Naive thymus-derived CD4-positive, alpha-beta T cell (primary cell): ENCODE results near the gene ZMYND19. TPM values are rescaled to one million over a fixed set of nuclear protein-coding genes. Genes with fewer than 3 reads are reported as not detected.
A peak's percentile ranks its signal among the peaks of the same experiment; 100 is the strongest.
"Not testable (repeated sequence)": the region's sequence is repeated elsewhere in the genome, so short reads cannot be mapped to it uniquely, and the experiment has no call there.

Experiments used
- ATAC-seq: fragments of 150-1000 bp; cut with Tn5 transposase; 2 replicates; pipeline ENCODE4 v1.10.0; 2021; ENCODE audit warnings: mild to moderate bottlenecking, moderate library complexity
- CTCF ChIA-PET: fragments of 350-600 bp; sonication (Branson Sonifier 250); formaldehyde crosslinking; loops from one replicate; lab custom pipeline; 2021; ENCODE audit warnings: antibody characterized with exemption; lab: Charles Lee
- POLR2A ChIA-PET: fragments of 350-600 bp; sonication (Branson Sonifier 250); formaldehyde crosslinking; loops from one replicate; lab custom pipeline; 2021; ENCODE audit warnings: antibody characterized with exemption, inconsistent platforms; lab: Charles Lee
- DNase-seq, 9 donors: peaks; one replicate each; pipeline versions ENCODE4 v3.0.0 to v3.0.0-alpha.2; 2020 to 2022; ENCODE audit warnings: mixed read lengths in 1 of 9
- H3K27ac ChIP-seq: one replicate; pipeline ENCODE4 v1.7.0; 2013; ENCODE audit warnings: mild to moderate bottlenecking, low read depth, low read length, moderate library complexity
- H3K27me3 ChIP-seq, 2 donors: one replicate each; pipeline ENCODE4 v1.7.0; 2013; ENCODE audit warnings: low read length in 2 of 2, mild to moderate bottlenecking in 2 of 2, moderate library complexity in 2 of 2; ENCODE audit not compliant: control insufficient read depth in 2 of 2, insufficient read depth in 2 of 2
- H3K36me3 ChIP-seq, 3 experiments: 1 replicate in 2 of 3; 2 replicates in 1 of 3; pipeline ENCODE4 v1.7.0; 2013; ENCODE audit warnings: low read length in 3 of 3, mild to moderate bottlenecking in 3 of 3, moderate library complexity in 1 of 3; ENCODE audit not compliant: insufficient read depth in 3 of 3, control insufficient read depth in 2 of 3
- H3K4me1 ChIP-seq, 2 donors: one replicate each; pipeline ENCODE4 v1.7.0; 2013; ENCODE audit warnings: low read length in 2 of 2, mild to moderate bottlenecking in 2 of 2, moderate library complexity in 1 of 2; ENCODE audit not compliant: control insufficient read depth in 2 of 2, insufficient read depth in 2 of 2
- H3K4me3 ChIP-seq: 2 replicates; pipeline ENCODE4 v1.7.0; 2013; ENCODE audit warnings: mild to moderate bottlenecking, low read length
- H3K9me3 ChIP-seq, 3 experiments: 1 replicate in 2 of 3; 2 replicates in 1 of 3; pipeline ENCODE4 v1.7.0; 2013; ENCODE audit warnings: low read length in 3 of 3; ENCODE audit not compliant: control insufficient read depth in 2 of 3
- H3K27ac Mint-ChIP-seq, 9 donors: one replicate each; pipeline ENCODE4 v1.8.0; 2020 to 2022; ENCODE audit warnings: mixed read lengths in 9 of 9, mild to moderate bottlenecking in 8 of 9, moderate library complexity in 5 of 9, inconsistent platforms in 2 of 9
- H3K27me3 Mint-ChIP-seq, 5 donors: one replicate each; pipeline ENCODE4 v1.8.0; 2021 to 2022; ENCODE audit warnings: mixed read lengths in 5 of 5, mild to moderate bottlenecking in 1 of 5
- H3K36me3 Mint-ChIP-seq, 5 donors: one replicate each; pipeline ENCODE4 v1.8.0; 2020 to 2022; ENCODE audit warnings: mixed read lengths in 5 of 5, mild to moderate bottlenecking in 3 of 5, inconsistent platforms in 1 of 5
- H3K4me1 Mint-ChIP-seq, 7 donors: one replicate each; pipeline ENCODE4 v1.8.0; 2020 to 2022; ENCODE audit warnings: mixed read lengths in 7 of 7, mild to moderate bottlenecking in 3 of 7, inconsistent platforms in 1 of 7
- H3K4me3 Mint-ChIP-seq, 10 donors: one replicate each; pipeline ENCODE4 v1.8.0; 2020 to 2022; ENCODE audit warnings: mild to moderate bottlenecking in 10 of 10, mixed read lengths in 10 of 10, moderate library complexity in 6 of 10, inconsistent platforms in 2 of 10
- H3K9me3 Mint-ChIP-seq, 11 donors: one replicate each; pipeline ENCODE4 v1.8.0; 2020 to 2022; ENCODE audit warnings: mixed read lengths in 11 of 11, mild to moderate bottlenecking in 4 of 11, inconsistent platforms in 1 of 11, moderate library complexity in 1 of 11
- intact Hi-C, 2 donors: fragments of 100-400 bp; cut with micrococcal nuclease; formaldehyde crosslinking; loops; one replicate each; pipeline ENCODE4 v1.15.1; 2023
- polyA plus RNA-seq, 2 donors: library from polyadenylated mRNA; unstranded; fragments of 300-500 nt; fragmentation: Illumina TruSeq; gene quantifications; one replicate each; pipeline ENCODE4 v1.2.3, GENCODE V29; 2021
- total RNA-seq, 6 experiments: library from RNA in 5 of 6; stranded (reverse) in 5 of 6; gene quantifications; 1 replicate in 5 of 6; 2 replicates in 1 of 6; pipeline ENCODE4 v1.2.3 and lab custom pipeline; 2021 to 2026

Gene ZMYND19
- total and polyA plus RNA-seq, 7 experiments from 2014 or later: 4.5 to 32.4 (median 19.0) TPM

GRCh38 chr9:137558127-137558526 is 32.2 kb downstream of the ZMYND19 start:
- ChIA-PET CTCF (interaction anchor here (0.6 kb wide), 1 partner anchor 33 kb away, joined by 3 read pairs; no protein-coding TSS in a partner anchor), POLR2A (interaction anchor here (0.6 kb wide), 1 partner anchor 429 kb away, joined by 3 read pairs; no protein-coding TSS in a partner anchor)
- H3K27ac ChIP-seq: no peak overlapping the region
- Mint-ChIP-seq H3K36me3 (peaks cover 4 to 38% (median 14%) of the 10 kb centered on the region in 5 donors), H3K27me3 (no peaks in the 10 kb centered on the region), H3K27ac (no peak overlapping the region), H3K4me1 (peaks cover 0 to 6% (median 0%) of the 10 kb centered on the region in 7 donors), H3K9me3 (no peaks in the 10 kb centered on the region), H3K4me3 (no peak overlapping the region)
- peaks cover 0 to 29% (median 0%) of the 10 kb centered on the region in 3 experiments for H3K36me3 ChIP-seq
- H3K27me3 ChIP-seq: no peaks in the 10 kb centered on the region
- no peak for ATAC-seq
- H3K4me3 ChIP-seq: no peak overlapping the region
- intact Hi-C loops: loop anchor here in 1 of 2 donors (10.0 kb wide), 2 partner anchors 133 to 253 kb away; partner anchors contain the start of genes EXD3, NOXA1 and NRARP
- no peaks in the 10 kb centered on the region for H3K4me1 ChIP-seq
- no peaks in the 10 kb centered on the region for H3K9me3 ChIP-seq
- DNase-seq: no peak

GRCh38 chr9:137556069-137556838 is 34.1 kb downstream of the ZMYND19 start:
- intact Hi-C loops: loop anchor here in 1 of 2 donors (10.0 kb wide), 2 partner anchors 131 to 251 kb away; partner anchors contain the start of genes EXD3, NOXA1 and NRARP
- ChIA-PET POLR2A (no interaction called here), CTCF (interaction anchor here (0.7 kb wide), 1 partner anchor 313 kb away, joined by 3 read pairs; no protein-coding TSS in a partner anchor)
- no peak overlapping the region for H3K27ac Mint-ChIP-seq
- no peak overlapping the region for H3K4me3 ChIP-seq
- no peak for DNase-seq
- no peak overlapping the region for H3K27ac ChIP-seq
- no peaks in the 10 kb centered on the region for H3K27me3 Mint-ChIP-seq
- H3K36me3 Mint-ChIP-seq: peaks cover 4 to 28% (median 11%) of the 10 kb centered on the region in 5 donors
- no peak overlapping the region for H3K4me3 Mint-ChIP-seq
- H3K27me3 ChIP-seq: no peaks in the 10 kb centered on the region
- H3K4me1 Mint-ChIP-seq: peaks cover 0 to 11% (median 6%) of the 10 kb centered on the region in 7 donors
- no peak for ATAC-seq
- no peaks in the 10 kb centered on the region for H3K9me3 ChIP-seq
- H3K36me3 ChIP-seq: peaks cover 0 to 21% (median 0%) of the 10 kb centered on the region in 3 experiments
- no peaks in the 10 kb centered on the region for H3K4me1 ChIP-seq
- H3K9me3 Mint-ChIP-seq: no peaks in the 10 kb centered on the region

GRCh38 chr9:137555179-137555578 is 35.1 kb downstream of the ZMYND19 start:
- DNase-seq (no peak), ATAC-seq (no peak)
- peaks cover 3 to 11% (median 8%) of the 10 kb centered on the region in 7 donors for H3K4me1 Mint-ChIP-seq
- H3K27ac ChIP-seq: no peak overlapping the region
- H3K9me3 Mint-ChIP-seq: no peaks in the 10 kb centered on the region
- peaks cover 0 to 21% (median 0%) of the 10 kb centered on the region in 3 experiments for H3K36me3 ChIP-seq
- peaks cover 4 to 26% (median 10%) of the 10 kb centered on the region in 5 donors for H3K36me3 Mint-ChIP-seq
- no peaks in the 10 kb centered on the region for H3K27me3 Mint-ChIP-seq
- H3K4me3 Mint-ChIP-seq: no peak overlapping the region
- H3K27me3 ChIP-seq: no peaks in the 10 kb centered on the region
- intact Hi-C loops: loop anchor here in 1 of 2 donors (10.0 kb wide), 2 partner anchors 130 to 250 kb away; partner anchors contain the start of genes EXD3, NOXA1 and NRARP
- CTCF ChIA-PET: no interaction called here
- H3K4me3 ChIP-seq: no peak overlapping the region
- H3K27ac Mint-ChIP-seq: peak overlapping the region in 1 of 9 donors; percentile 53
- no peaks in the 10 kb centered on the region for H3K9me3 ChIP-seq
- no peaks in the 10 kb centered on the region for H3K4me1 ChIP-seq
- POLR2A ChIA-PET: no interaction called here

- Histone ChIP-seq H3K9me3 (no peaks in the 10 kb centered on the region), H3K36me3 (peaks cover 0 to 21% (median 0%) of the 10 kb centered on the region in 3 experiments), H3K4me1 (peaks cover 0 to 6% of the 10 kb centered on the region in 2 donors), H3K27me3 (no peaks in the 10 kb centered on the region), H3K4me3 (no peak overlapping the region), H3K27ac (no peak overlapping the region)
- H3K36me3 Mint-ChIP-seq: peaks cover 0 to 18% (median 6%) of the 10 kb centered on the region in 5 donors
- H3K27ac Mint-ChIP-seq: peak overlapping the region in 2 of 9 donors; percentile 8 to 14
- H3K4me3 Mint-ChIP-seq: no peak overlapping the region
- no peak for DNase-seq
- no peaks in the 10 kb centered on the region for H3K9me3 Mint-ChIP-seq
- no peak for ATAC-seq
- ChIA-PET CTCF (interaction anchor here (0.7 kb wide), 1 partner anchor 111 kb away, joined by 3 read pairs; no protein-coding TSS in a partner anchor), POLR2A (interaction anchor here (1.4 kb wide), 1 partner anchor 18 kb away, joined by 3 read pairs; no protein-coding TSS in a partner anchor)
- H3K27me3 Mint-ChIP-seq: no peaks in the 10 kb centered on the region
- peaks cover 10 to 18% (median 15%) of the 10 kb centered on the region in 7 donors for H3K4me1 Mint-ChIP-seq
- intact Hi-C loops: loop anchor here in 1 of 2 donors (5.0 to 10.0 kb wide), 5 partner anchors 92 to 1072 kb away; partner anchors contain the start of genes EXD3, NOXA1, NRARP and SEC16A
Observed at GRCh38 chr9:137554349-137554748, 36.0 kb downstream of the ZMYND19 start.

- Mint-ChIP-seq H3K27ac (peak overlapping the region in 1 of 9 donors; percentile 85), H3K4me1 (peaks cover 11 to 20% (median 17%) of the 10 kb centered on the region in 7 donors), H3K36me3 (peaks cover 0 to 17% (median 6%) of the 10 kb centered on the region in 5 donors), H3K4me3 (peak overlapping the region in 2 of 10 donors; percentile 6 to 22)
- CTCF ChIA-PET: interaction anchor here (0.7 kb wide), 1 partner anchor 110 kb away, joined by 3 read pairs; no protein-coding TSS in a partner anchor
- H3K27ac ChIP-seq, H3K27me3 ChIP-seq, DNase-seq, H3K4me1 ChIP-seq, H3K27me3 Mint-ChIP-seq, H3K9me3 ChIP-seq, H3K9me3 Mint-ChIP-seq, ATAC-seq, H3K4me3 ChIP-seq: not testable (repeated sequence)
- intact Hi-C loops: loop anchor here in 1 of 2 donors (5.0 to 10.0 kb wide), 5 partner anchors 91 to 1071 kb away; partner anchors contain the start of genes EXD3, NOXA1, NRARP and SEC16A
- peaks cover 0 to 21% (median 0%) of the 10 kb centered on the region in 3 experiments for H3K36me3 ChIP-seq
- POLR2A ChIA-PET: interaction anchor here (1.4 kb wide), 1 partner anchor 19 kb away, joined by 3 read pairs; no protein-coding TSS in a partner anchor
Observed at GRCh38 chr9:137553654-137554053, 36.7 kb downstream of the ZMYND19 start.
